Fibroblast of villous mesenchyme (primary cell): ENCODE results near the gene LIN54. TPM values are rescaled to one million over a fixed set of nuclear protein-coding genes. Genes with fewer than 3 reads are reported as not detected.
"Not testable (repeated sequence)": the region's sequence is repeated elsewhere in the genome, so short reads cannot be mapped to it uniquely, and the experiment has no call there.

Experiments used
- DNase-seq: peaks from one replicate; pipeline ENCODE4 v3.0.0-alpha.2; 2010; ENCODE audit warnings: low read depth
- H3K4me3 ChIP-seq: 2 replicates; pipeline ENCODE4 v1.5.1; 2011; ENCODE audit warnings: low read depth, mild to moderate bottlenecking, low read length
- total RNA-seq: library from RNA; depleted of rRNA; stranded (reverse); fragments of >200 nt; gene quantifications from 2 replicates; pipeline ENCODE4 v1.2.3, GENCODE V29; 2012
- TF ChIP-seq, protein P1 (sequence below): IDR thresholded peaks from 2 replicates; pipeline ENCODE4 v1.5.1; 2012; ENCODE audit warnings: low read depth, mild to moderate bottlenecking, low read length; ENCODE audit not compliant: insufficient read depth

The LIN54 gene
- 12.6 and 16.8 TPM in 2 replicates for total RNA-seq

DNA sequence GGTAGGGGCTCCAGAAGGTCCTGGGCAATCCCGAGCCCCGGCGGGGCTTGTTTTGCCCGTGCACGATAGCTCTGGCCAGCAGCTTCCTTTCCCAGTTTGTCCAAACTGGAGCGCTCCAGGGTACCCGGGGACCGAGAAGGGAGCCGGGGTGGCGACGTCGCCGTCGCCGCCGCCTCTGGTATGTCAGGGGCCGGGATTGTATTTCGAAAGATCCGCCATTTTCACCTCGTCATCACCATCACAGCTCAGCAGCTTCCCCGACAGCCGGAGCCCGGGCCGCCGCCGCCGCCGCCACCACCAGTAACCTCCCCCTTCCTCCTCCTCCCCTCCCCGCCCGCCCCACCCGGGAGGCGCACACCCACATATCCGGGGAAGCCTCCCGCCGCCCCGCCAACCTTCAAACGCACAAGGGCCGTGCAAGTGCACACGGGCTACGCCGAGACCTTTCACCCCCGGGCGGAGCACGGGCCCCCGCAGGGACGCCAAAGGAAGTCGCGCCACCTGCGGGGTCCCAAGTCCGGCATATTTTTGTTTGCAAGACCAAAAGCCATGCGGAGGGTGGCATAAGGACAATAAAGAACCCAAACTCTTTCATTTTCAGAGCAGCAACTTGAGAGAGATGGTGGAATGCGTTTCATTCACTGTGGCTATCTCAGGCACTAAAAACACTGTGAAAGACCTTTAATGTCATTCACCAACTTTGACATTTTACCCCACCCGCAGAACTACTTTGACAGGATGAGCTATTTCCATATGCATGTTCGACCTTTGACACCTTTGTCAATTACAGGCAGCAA is at the start of gene LIN54:
LIN54 (minus strand) TSS at position 302 of the 797 bp plus-strand sequence. CDS start 25,979 bp downstream, outside the sequence.
- DNase-seq = peak; percentile 86
- H3K4me3 ChIP-seq = peak within 1 kb of the TSS; percentile 86
- TF ChIP-seq, protein P1, sequence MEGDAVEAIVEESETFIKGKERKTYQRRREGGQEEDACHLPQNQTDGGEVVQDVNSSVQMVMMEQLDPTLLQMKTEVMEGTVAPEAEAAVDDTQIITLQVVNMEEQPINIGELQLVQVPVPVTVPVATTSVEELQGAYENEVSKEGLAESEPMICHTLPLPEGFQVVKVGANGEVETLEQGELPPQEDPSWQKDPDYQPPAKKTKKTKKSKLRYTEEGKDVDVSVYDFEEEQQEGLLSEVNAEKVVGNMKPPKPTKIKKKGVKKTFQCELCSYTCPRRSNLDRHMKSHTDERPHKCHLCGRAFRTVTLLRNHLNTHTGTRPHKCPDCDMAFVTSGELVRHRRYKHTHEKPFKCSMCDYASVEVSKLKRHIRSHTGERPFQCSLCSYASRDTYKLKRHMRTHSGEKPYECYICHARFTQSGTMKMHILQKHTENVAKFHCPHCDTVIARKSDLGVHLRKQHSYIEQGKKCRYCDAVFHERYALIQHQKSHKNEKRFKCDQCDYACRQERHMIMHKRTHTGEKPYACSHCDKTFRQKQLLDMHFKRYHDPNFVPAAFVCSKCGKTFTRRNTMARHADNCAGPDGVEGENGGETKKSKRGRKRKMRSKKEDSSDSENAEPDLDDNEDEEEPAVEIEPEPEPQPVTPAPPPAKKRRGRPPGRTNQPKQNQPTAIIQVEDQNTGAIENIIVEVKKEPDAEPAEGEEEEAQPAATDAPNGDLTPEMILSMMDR = no peak

DNA sequence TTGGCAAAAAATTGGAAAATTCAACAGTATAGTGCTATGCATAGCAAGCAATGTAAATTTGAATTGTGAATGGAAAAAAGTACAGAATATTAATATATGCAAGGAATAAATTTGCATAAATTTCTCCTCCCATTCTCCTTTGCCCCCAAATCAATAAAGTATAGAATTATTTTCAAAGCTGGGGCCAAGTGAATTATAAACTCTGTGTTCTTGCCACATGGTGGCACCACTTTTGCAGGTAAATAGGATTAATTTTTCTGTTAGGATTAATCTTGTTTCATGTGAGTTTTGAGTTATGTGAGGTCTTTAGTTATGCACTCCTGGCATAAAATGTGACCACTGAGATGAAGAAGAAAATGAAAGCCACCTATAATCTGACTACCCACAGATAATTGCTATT is 44.3 kb upstream of the LIN54 start:
- TF ChIP-seq, protein P1 = peak; percentile 39
- H3K4me3 ChIP-seq = no peak overlapping the region
- DNase-seq = peak; percentile 22

DNA sequence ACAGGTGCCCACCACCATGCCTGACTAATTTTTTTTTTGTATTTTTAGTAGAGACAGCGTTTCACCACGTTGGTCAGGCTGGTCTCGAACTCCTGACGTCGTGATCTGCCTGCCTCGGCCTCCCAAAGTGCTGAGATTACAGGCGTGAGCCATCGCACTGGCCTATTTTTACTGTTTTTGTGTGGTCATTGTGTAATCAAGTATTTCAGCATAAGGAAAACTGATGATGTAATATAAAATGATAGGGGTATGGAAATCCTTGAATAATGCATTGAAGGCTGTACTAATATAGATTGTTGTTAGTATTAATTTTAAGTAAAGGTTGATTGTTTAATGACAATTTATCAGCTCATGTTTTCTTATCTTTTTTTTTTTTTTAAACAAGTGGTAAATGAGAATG is 38.2 kb upstream of the LIN54 start:
- DNase-seq, H3K4me3 ChIP-seq: not testable (repeated sequence)

DNA sequence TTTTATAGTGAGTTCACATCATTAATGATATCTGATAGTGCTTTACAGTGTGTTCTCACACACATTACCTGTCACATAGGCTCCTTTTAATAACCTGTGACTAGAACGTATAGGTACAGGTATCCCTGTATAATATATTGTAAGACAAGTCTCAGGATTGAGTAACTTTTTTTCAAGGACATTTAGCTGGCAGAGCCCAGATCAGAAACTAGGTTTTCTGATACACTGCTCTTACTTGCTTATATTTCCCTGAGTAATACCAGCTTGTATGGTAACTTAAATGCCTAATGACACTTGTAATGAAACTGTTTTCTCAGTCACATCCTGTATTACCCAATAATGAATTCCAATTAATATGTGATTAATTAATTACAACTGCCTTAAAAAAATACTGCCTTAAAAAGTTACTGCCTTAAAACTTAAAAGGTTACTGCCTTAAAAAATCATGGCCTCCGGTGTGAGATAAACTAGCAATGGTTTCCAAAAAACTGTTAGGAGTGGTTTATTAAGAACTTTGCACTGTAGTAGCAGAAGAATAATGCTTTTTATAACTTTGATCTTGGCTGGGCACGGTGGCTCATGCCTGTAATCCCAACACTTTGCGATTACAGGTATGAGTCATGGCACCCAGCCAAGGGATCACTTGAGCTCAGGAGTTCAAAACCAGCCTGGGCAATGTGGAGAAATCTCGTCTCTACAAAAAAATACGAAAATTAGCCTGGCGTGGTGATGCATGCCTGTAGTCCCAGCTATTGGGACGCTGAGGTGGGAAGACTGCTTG is 36.3 kb upstream of the LIN54 start:
- DNase-seq = no peak
- no peak overlapping the region for H3K4me3 ChIP-seq
- TF ChIP-seq, protein P1 = no peak

DNA sequence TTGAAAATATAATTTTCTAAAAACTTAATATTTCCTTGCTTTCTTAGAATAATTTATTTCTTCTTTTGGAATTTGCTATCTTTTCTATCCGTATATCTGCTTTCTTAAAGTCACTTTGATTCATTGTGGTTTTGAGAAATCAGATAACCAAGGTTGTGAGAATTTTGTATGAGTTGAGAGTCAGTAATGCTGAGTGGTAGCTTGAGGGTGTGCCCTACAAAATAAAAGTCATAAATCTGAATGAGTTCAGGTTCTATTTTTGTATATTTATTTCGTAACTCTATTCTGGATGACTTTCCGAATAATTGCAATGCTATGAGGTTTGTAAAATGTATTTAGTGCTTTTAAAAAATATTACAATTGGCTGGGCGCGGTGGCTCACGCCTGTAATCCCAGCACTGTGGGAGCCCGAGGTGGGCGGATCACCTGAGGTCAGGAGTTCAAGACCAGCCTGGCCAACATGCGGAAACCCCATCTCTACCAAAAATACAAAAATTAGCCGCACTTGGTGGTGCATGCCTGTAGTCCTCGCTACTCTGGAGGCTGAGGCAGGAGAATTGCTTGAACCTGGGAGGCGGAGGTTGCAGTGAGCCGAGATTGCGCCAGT is 33.3 kb upstream of the LIN54 start:
- no peak overlapping the region for H3K4me3 ChIP-seq
- TF ChIP-seq, protein P1 = no peak
- DNase-seq = peak; percentile 74

DNA sequence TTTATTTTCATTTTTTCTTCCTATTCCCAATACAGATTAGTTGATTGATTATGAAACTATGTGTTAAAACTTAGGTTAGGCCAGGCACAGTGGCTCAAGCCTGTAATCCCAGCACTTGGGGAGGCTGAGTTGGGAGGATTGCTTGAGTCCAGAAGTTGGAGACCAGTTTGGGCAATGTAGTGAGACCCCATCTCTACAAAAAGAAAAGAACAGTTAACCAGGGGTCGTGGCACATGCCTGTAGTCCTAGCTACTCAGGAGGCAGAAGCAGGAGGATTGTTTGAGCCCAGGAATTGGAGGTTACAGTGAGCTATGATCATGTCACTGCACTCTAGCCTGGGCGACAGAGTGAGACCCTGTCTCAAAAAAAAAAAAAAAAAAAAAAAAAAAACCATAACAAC is 32.5 kb upstream of the LIN54 start:
- not testable (repeated sequence) for DNase-seq, H3K4me3 ChIP-seq

DNA sequence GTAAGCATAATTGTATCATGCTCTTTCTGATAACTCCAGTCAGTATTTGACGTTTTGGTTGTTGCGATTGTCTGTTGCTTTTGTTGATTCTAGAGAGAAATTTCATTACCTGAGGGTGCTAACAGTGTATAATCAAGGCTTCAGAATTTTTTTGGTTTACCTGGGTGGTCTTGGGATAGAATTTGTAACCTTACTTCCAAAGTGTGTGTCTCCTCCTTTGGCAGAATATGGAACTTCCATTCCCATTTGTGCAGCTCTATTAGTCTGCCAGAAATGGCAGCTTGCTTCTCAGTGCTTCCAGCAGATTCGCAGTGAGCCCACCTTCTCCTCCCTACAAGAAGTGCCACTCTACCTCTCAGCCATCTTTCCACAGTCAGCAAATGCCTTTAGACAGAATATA is 29.6 kb upstream of the LIN54 start:
- DNase-seq = no peak
- TF ChIP-seq, protein P1 = no peak
- no peak overlapping the region for H3K4me3 ChIP-seq
